ENCODE results near the gene GALNT14.

The GALNT14 gene

DNA sequence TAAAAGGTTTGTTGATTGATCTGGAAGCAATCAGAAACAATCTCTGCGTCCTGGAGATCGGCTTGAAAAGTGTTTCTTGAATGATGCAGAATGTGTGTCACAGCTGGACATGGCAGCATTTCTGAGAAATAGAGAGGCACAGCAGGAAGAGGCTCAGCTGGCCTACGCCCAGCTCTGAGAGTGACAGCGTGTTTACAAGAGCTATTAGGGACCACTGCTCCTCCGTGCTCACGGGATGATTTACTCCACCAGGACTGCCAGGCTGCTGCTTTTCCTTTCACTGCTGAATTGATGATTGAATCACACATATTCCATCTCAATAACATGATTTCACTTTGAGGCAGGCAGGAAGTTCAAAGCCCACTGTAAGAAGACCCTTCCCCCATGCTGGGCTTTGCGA lies 62.8 kb downstream of the GALNT14 start:
- no peak for ATAC-seq (replicated peaks)
- Mint-ChIP-seq H3K27me3 (peaks cover 30 to 55% of the 10 kb centered on the region in 2 donors), H3K36me3 (ENCODE audit: insufficient read depth) (no peaks in the 10 kb centered on the region), H3K27ac (no peak overlapping the region), H3K9me3 (no peaks in the 10 kb centered on the region), H3K4me1 (ENCODE audit: low read depth in 2 of 2) (no peaks in the 10 kb centered on the region), H3K4me3 (no peak overlapping the region)
- DNase-seq, result no peak

DNA sequence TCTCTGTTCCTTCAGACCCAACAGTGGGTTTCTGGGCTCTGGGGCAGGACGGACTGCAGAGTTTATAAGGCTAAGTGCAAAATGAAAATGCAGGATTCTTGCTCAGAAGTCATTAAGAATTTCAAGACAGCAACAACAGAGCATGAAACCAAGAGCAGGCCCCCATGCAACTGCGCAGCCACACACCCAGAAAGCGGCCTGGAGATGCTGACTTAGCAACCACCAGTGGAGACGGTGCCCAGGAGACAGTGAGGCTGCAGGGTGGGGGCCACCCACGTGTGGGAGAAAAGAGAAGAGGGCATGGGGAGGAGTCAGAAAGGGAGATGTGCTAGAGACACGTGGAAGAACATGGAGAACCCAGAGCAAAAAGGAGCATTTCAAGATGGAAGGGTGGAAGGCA lies 66.5 kb downstream of the GALNT14 start:
- no peak for DNase-seq
- Mint-ChIP-seq H3K27ac (no peak overlapping the region), H3K36me3 (ENCODE audit: insufficient read depth) (no peaks in the 10 kb centered on the region), H3K4me3 (no peak overlapping the region), H3K9me3 (no peaks in the 10 kb centered on the region), H3K4me1 (ENCODE audit: low read depth in 2 of 2) (no peaks in the 10 kb centered on the region), H3K27me3 (peaks cover 8 to 52% of the 10 kb centered on the region in 2 donors)
- ATAC-seq (replicated peaks), result no peak

DNA sequence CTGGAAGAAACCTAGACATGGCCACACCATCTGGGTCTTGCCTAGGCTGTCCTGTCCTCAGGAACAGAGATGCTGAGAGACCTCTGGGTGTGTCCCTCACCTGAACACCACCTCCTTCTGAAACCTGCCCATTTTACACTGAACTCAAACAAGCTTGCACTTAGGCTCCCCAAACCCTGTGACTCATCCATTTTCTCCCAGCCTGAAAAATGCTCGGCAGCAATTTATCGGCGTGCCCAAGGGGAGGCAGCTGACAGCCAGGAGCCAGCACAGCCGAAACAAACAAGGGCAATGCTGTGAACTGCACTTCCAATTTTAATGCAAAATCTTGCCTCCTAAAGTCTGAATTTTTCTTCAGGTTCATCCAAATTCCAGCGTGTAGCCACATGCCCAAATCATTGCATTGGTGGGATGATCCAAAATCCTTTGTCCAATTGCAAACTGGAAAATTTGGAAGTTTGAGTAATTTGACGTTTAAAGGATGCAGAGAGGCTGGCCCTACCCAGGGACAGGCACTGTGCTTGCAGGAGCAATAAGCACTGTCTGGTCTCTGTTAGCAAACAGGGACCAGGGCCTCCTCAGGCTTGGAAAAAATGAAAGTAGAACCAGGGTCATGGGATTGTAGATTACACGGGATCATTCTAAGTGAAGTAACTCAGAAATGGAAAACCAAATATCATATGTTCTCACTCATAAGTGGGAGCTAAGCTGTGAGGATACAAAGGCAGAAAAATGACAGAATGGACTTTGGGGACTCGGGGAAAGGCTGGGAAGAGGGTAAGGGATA lies 67.7 kb downstream of the GALNT14 start:
- H3K36me3 Mint-ChIP-seq (ENCODE audit: insufficient read depth), result no peaks in the 10 kb centered on the region
- H3K27me3 Mint-ChIP-seq, result peaks cover 8 to 60% of the 10 kb centered on the region in 2 donors
- no peak overlapping the region for H3K27ac Mint-ChIP-seq
- H3K4me1 Mint-ChIP-seq (ENCODE audit: low read depth in 2 of 2), result no peaks in the 10 kb centered on the region
- ATAC-seq (replicated peaks) (no peak), DNase-seq (no peak)
- H3K4me3 Mint-ChIP-seq, result no peak overlapping the region
- H3K9me3 Mint-ChIP-seq, result no peaks in the 10 kb centered on the region

DNA sequence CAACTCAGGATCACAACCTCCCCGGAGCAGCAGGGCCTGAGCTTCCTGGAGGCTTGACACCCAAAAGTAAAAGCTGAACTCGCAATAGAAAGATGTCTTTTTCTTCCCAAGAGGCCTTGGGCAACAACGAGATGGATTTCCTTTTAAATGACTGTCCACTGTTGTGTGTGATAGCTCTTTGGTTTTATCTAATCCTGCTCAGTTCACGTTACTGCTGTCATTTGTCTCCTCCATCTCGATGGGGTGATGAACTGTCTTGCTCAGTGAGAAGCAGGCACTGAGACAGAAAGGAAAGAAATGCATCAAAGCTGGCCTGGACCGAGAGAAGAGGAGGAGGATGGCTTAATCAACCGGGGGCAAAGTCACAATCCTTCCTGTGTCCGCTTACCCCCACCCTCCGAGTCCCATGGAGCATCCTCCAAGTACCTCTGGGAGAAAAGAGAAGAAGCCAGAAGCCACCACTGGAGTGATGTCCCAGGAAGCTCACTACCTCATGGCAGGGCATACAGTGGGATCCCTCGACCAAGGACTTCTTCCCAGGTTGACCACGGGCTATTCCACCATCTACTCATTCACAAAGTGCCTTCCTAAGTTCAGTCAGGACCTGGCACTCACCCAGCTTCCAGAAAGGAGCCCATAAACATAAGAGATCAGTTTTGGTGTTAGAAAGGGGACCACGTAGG lies 68.5 kb downstream of the GALNT14 start:
- no peak overlapping the region for H3K27ac Mint-ChIP-seq
- H3K9me3 Mint-ChIP-seq, result no peaks in the 10 kb centered on the region
- ATAC-seq (replicated peaks) (no peak), DNase-seq (no peak)
- H3K27me3 Mint-ChIP-seq, result peaks cover 8 to 60% of the 10 kb centered on the region in 2 donors
- no peaks in the 10 kb centered on the region for H3K4me1 Mint-ChIP-seq (ENCODE audit: low read depth in 2 of 2)
- no peaks in the 10 kb centered on the region for H3K36me3 Mint-ChIP-seq (ENCODE audit: insufficient read depth)
- H3K4me3 Mint-ChIP-seq, result no peak overlapping the region

DNA sequence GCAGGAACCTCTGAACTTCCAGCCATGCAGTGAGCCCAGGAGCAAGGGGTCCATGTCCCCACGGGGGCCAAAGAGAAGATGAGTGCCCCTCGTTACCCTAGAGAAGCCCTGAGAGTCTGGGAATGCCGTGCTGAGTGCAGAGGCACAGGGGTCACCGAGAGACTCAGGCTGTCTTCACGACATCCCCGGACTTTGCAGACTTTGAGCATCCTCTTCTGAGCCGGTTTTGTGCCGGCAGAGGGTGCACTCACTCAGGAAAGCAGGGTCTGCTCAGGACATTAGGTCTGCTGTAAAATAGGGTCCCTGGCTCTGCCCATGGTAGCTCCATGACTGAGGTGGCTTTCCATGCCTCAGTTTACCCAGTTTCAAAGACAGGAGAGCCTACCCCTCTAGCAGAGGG lies 71.0 kb downstream of the GALNT14 start:
- ATAC-seq (replicated peaks) (no peak), DNase-seq (no peak)
- Mint-ChIP-seq H3K27me3 (peaks cover 0 to 51% of the 10 kb centered on the region in 2 donors), H3K9me3 (no peaks in the 10 kb centered on the region), H3K4me1 (ENCODE audit: low read depth in 2 of 2) (no peaks in the 10 kb centered on the region), H3K4me3 (no peak overlapping the region), H3K27ac (no peak overlapping the region), H3K36me3 (ENCODE audit: insufficient read depth) (no peaks in the 10 kb centered on the region)

DNA sequence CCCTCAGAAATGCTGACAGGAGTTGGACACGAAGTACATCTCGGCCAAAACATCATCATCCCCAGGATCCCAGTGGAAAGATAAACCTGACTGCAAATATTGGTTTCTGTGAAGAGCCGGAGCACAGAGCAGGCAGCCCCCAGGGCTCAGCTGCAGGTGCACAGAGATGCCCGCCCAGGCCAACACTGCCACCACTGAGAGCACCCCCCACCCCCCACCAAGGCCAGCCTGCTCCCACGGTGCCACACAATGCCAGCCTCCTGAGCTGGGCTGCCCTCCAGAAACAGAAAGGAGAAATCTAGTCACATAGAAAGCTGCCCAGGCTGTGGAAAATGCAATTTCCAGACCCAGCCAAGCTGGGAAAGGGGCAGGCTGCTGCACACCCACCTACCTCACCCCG lies 71.7 kb downstream of the GALNT14 start:
- Mint-ChIP-seq H3K9me3 (no peaks in the 10 kb centered on the region), H3K36me3 (ENCODE audit: insufficient read depth) (no peaks in the 10 kb centered on the region), H3K4me3 (no peak overlapping the region), H3K27me3 (peaks cover under 1 to 50% of the 10 kb centered on the region in 2 donors), H3K4me1 (ENCODE audit: low read depth in 2 of 2) (no peaks in the 10 kb centered on the region), H3K27ac (no peak overlapping the region)
- DNase-seq, result no peak
- no peak for ATAC-seq (replicated peaks)

DNA sequence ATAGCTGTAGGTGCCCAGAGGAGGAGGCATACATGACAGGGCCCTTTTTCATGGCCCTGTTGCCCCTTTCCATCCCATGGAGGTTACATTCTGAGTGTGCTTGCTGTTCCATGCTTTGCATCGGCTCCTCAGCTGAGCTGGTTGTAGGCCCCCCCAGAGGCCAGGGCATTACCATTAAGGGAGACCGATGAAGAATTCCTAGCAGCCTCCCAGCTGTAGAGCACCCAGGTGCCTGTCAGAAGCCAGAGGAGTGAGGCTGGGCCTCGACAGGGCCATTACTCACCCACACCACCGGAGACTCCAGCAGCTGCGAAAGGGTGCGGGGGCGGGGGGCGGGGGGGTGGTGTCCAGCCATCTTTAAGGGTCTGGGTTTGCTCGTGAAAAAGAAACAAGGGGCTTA lies 72.2 kb downstream of the GALNT14 start:
- Mint-ChIP-seq H3K4me3 (no peak overlapping the region), H3K9me3 (no peaks in the 10 kb centered on the region), H3K36me3 (ENCODE audit: insufficient read depth) (no peaks in the 10 kb centered on the region), H3K27me3 (peaks cover 5 to 46% of the 10 kb centered on the region in 2 donors), H3K27ac (no peak overlapping the region), H3K4me1 (ENCODE audit: low read depth in 2 of 2) (no peaks in the 10 kb centered on the region)
- ATAC-seq (replicated peaks), result no peak
- no peak for DNase-seq

DNA sequence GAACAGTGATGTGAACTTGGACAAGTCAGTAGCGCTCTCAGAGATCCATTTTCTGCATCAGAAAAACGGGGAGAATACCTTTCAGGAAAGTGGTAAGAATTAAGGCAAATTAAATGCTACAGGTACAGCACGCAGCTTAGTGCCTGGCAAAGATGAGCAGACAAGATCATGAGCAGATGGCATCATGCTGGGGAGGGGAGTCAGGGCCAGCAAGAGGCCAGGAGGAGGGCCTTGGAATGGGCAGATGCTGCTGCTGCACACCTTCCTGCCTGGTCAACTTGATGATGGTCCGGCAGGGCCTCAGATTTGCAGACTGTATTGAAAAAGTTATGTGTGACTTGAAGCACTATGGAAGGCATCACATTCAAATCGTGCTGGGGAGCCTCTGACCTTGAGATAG lies 72.9 kb downstream of the GALNT14 start:
- no peak overlapping the region for H3K4me3 Mint-ChIP-seq
- no peak for ATAC-seq (replicated peaks)
- no peaks in the 10 kb centered on the region for H3K4me1 Mint-ChIP-seq (ENCODE audit: low read depth in 2 of 2)
- H3K36me3 Mint-ChIP-seq (ENCODE audit: insufficient read depth), result no peaks in the 10 kb centered on the region
- no peaks in the 10 kb centered on the region for H3K9me3 Mint-ChIP-seq
- peaks cover 9 to 39% of the 10 kb centered on the region in 2 donors for H3K27me3 Mint-ChIP-seq
- DNase-seq, result no peak
- no peak overlapping the region for H3K27ac Mint-ChIP-seq

DNA sequence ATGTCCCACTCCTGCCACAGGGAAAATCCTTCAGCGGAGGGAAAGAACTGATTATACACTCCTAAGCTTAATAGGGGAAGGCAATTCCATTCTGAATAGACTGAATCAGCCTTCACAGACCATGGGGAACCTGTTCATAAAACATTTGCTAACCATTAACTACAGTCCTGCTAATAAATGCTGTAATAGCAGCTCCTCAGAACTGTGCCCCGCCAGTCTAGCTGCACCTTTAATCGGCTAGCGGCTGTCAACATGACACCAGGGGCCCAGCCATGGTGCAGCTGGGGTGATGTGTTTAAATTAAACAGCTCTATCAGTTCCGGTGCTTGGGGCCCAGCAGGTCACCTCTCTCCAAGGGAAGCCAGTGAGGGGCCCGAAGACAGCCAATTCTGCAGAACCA lies 77.8 kb downstream of the GALNT14 start:
- no peak overlapping the region for H3K4me3 Mint-ChIP-seq
- ATAC-seq (replicated peaks) (no peak), DNase-seq (no peak)
- H3K4me1 Mint-ChIP-seq (ENCODE audit: low read depth in 2 of 2), result no peaks in the 10 kb centered on the region
- peaks cover 17 to 18% of the 10 kb centered on the region in 2 donors for H3K27me3 Mint-ChIP-seq
- H3K27ac Mint-ChIP-seq, result no peak overlapping the region
- no peaks in the 10 kb centered on the region for H3K9me3 Mint-ChIP-seq
- H3K36me3 Mint-ChIP-seq (ENCODE audit: insufficient read depth), result no peaks in the 10 kb centered on the region

DNA sequence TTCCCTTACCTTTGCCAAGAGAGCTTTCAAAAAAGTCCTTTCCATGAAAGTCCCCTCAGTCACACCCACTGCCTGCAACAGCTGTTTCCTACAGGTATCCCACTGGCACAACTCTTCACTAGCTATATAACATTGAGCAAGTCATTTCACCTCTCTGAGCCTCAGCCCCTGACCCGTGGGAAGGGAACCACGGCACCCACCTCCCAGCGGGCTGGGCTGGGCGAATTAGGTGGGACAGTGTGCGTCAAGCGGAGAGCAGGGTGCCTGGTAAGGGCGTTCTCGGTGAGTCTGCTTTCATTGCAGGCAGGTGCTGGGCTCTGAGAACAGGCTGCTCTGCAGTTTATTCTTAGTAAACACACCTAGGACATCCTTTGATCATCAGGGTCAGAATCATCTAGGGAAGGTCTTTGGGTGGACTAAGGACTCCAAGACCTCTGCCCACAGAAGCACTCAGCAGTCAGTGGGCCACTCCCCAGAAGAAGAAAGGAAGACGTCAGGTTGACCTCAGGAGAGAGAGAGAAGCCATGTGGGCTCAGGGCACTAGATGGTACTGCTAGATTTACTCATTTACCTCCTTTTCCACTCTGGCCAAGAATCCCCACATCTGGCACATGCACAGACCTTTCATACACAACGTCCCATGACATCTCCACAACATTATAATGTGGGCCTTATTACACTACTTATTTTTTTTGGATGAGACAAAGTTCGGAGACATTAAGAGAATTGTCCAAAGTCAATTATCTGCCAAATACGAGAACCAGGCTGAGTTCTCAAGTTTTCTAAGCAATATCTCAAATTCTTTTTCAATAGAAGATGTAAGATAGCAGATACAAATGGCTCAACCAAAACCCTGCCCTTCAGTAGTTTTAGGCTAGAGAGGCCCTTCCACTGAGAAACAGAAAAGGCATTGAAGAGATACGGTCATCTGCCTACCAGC lies 79.9 kb downstream of the GALNT14 start:
- Mint-ChIP-seq H3K4me3 (no peak overlapping the region), H3K36me3 (ENCODE audit: insufficient read depth) (no peaks in the 10 kb centered on the region), H3K27ac (no peak overlapping the region), H3K27me3 (peaks cover 27 to 28% of the 10 kb centered on the region in 2 donors), H3K9me3 (no peaks in the 10 kb centered on the region), H3K4me1 (ENCODE audit: low read depth in 2 of 2) (no peaks in the 10 kb centered on the region)
- DNase-seq (no peak), ATAC-seq (replicated peaks) (no peak)

DNA sequence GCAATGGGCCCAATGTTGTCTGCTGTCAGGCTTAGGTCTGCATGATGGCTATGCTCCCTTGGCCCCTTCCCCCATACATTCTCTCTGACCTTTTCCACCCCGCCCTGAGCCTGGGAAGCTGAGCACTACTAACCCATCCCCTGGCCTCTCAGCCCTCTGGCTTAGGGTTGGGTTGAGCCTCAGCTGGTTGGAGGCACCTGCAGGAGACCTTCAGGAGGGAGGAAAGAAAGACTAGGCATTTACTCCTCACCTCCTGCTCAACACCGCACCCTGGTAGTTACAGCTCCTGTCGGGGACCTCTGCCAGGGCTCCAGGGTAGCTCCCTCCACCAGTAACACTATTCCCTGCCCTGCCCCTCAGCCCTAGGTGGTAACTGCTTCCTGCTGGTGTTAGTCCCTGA lies 80.5 kb downstream of the GALNT14 start:
- H3K27ac Mint-ChIP-seq, result no peak overlapping the region
- no peaks in the 10 kb centered on the region for H3K4me1 Mint-ChIP-seq (ENCODE audit: low read depth in 2 of 2)
- H3K4me3 Mint-ChIP-seq, result no peak overlapping the region
- no peaks in the 10 kb centered on the region for H3K36me3 Mint-ChIP-seq (ENCODE audit: insufficient read depth)
- DNase-seq (no peak), ATAC-seq (replicated peaks) (no peak)
- peaks cover 30 to 32% of the 10 kb centered on the region in 2 donors for H3K27me3 Mint-ChIP-seq
- H3K9me3 Mint-ChIP-seq, result no peaks in the 10 kb centered on the region

DNA sequence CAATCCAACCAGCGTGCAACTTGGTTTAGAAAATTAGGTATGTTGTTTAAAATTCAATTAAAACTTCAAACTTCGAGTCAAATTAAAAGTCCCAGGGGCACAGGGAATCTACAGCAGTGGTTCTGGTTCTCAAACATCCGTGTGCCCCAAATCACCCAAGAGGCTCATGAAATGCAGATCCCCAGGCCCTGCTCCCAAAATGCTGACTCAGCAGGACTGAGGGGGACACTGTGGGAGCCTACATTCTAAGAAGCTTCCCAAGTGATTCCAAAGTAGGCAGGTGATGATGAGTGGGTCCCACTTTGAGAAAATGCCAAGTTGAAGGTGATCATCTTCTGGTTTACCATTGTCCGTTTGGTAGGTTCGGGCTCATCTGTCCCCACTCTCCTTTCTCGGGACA lies 82.3 kb downstream of the GALNT14 start:
- Mint-ChIP-seq H3K4me3 (no peak overlapping the region), H3K27ac (no peak overlapping the region), H3K36me3 (ENCODE audit: insufficient read depth) (no peaks in the 10 kb centered on the region), H3K4me1 (ENCODE audit: low read depth in 2 of 2) (no peaks in the 10 kb centered on the region), H3K27me3 (peaks cover 25 to 34% of the 10 kb centered on the region in 2 donors), H3K9me3 (no peaks in the 10 kb centered on the region)
- no peak for DNase-seq
- ATAC-seq (replicated peaks), result no peak

DNA sequence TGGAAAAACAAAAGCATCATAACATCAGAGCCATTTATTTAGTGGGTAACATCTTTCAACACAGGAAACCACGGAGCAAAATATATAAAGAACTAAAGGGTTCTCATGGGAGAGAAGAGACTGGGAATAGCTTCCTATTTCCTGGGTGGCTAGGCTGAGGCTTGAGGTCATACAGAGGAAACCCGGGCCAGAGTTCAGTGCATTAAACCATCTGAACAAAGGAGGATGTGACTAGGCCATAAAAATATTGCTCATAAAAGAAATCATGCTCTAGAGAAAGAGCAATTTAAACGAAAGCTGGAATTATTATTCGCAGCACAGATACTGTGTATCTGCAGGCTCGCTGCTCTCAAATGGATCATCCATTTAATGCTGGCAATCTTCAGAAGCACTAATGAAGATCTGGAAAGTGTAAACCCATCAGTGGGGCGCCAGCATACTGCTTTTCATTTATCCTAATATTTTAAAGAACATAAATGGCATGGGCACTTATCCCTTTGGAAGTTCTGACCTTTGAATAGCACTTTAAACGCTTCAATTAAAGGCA lies 83.3 kb downstream of the GALNT14 start:
- Mint-ChIP-seq H3K4me1 (ENCODE audit: low read depth in 2 of 2) (no peaks in the 10 kb centered on the region), H3K4me3 (no peak overlapping the region), H3K27me3 (peaks cover 23 to 42% of the 10 kb centered on the region in 2 donors), H3K27ac (no peak overlapping the region), H3K36me3 (ENCODE audit: insufficient read depth) (no peaks in the 10 kb centered on the region), H3K9me3 (no peaks in the 10 kb centered on the region)
- no peak for ATAC-seq (replicated peaks)
- no peak for DNase-seq
